Measurements from ENCODE around the gene PIR. TPM values are rescaled to one million over a fixed set of nuclear protein-coding genes. Genes with fewer than 3 reads are reported as not detected.

PIR gene
- total RNA-seq, 1 donor from 2014 or later, result 21.8 TPM

GRCh38 chrX:15475021-15475420 lies 18.1 kb downstream of the PIR start:
- DNase-seq (ENCODE audit: extremely low spot score, unreplicated experiment), result no peak
- Mint-ChIP-seq H3K4me3 (ENCODE audit: unreplicated experiment) (no peak overlapping the region), H3K9me3 (ENCODE audit: unreplicated experiment) (no peaks in the 10 kb centered on the region)

DNA sequence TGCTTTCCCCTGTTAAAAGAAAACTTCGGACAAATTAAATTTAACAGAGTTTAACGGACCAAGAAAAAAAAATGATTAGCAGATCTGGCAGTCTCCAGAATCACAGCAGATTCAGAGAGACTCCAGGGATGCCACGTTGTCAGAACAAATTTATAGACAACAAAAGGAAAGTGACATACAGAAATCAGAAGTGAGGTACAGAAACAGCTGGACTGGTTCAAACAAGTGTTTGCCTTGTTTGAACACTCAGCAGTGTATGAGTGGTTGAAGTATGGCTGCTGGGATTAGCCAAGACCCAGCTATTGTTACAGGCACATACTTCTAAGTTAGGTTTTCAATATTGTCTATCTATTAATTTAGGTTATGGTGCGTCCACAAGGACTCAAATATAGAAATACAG lies 19.1 kb downstream of the PIR start:
- Mint-ChIP-seq H3K4me3 (ENCODE audit: unreplicated experiment) (no peak overlapping the region), H3K4me1 (ENCODE audit: unreplicated experiment) (peaks cover 5% of the 10 kb centered on the region), H3K36me3 (ENCODE audit: unreplicated experiment) (peaks cover 4% of the 10 kb centered on the region), H3K27ac (ENCODE audit: unreplicated experiment) (no peak overlapping the region), H3K9me3 (ENCODE audit: unreplicated experiment) (no peaks in the 10 kb centered on the region), H3K27me3 (ENCODE audit: unreplicated experiment) (no peaks in the 10 kb centered on the region)
- TF ChIP-seq CTCF (IDR thresholded peaks at IDR 0.05), result no peak
- DNase-seq (ENCODE audit: extremely low spot score, unreplicated experiment), result no peak

More at GRCh38 chrX:15475021-15475420, 18.1 kb downstream of the PIR start:
- H3K36me3 Mint-ChIP-seq (ENCODE audit: unreplicated experiment), result peaks cover 4% of the 10 kb centered on the region
- H3K27me3 Mint-ChIP-seq (ENCODE audit: unreplicated experiment), result no peaks in the 10 kb centered on the region
- peaks cover 5% of the 10 kb centered on the region for H3K4me1 Mint-ChIP-seq (ENCODE audit: unreplicated experiment)
- TF ChIP-seq CTCF (IDR thresholded peaks at IDR 0.05), result no peak
- H3K27ac Mint-ChIP-seq (ENCODE audit: unreplicated experiment), result no peak overlapping the region

DNA sequence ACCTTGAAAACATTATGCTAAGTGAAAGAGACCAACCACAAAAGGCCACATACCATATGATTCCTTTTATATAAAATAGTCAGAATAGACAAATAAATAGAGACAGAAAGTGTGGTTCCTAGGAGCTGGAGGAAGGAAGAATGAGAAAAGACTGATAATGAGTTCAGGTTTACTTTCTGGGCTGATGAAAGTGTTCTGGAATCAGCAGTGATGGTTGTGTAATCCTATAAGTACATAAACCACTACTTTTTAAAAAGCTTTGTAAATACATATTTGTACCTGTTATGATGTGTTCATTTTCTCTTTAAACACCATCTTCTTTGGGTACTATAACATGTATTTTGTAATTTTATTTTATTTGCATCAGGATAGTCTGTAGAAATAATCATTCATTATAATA lies 20.6 kb downstream of the PIR start:
- H3K36me3 Mint-ChIP-seq (ENCODE audit: unreplicated experiment), result no peaks in the 10 kb centered on the region
- no peak overlapping the region for H3K27ac Mint-ChIP-seq (ENCODE audit: unreplicated experiment)
- H3K27me3 Mint-ChIP-seq (ENCODE audit: unreplicated experiment), result no peaks in the 10 kb centered on the region
- no peaks in the 10 kb centered on the region for H3K9me3 Mint-ChIP-seq (ENCODE audit: unreplicated experiment)
- no peak for DNase-seq (ENCODE audit: extremely low spot score, unreplicated experiment)
- no peak for TF ChIP-seq CTCF (IDR thresholded peaks at IDR 0.05)
- H3K4me1 Mint-ChIP-seq (ENCODE audit: unreplicated experiment), result peaks cover 5% of the 10 kb centered on the region
- no peak overlapping the region for H3K4me3 Mint-ChIP-seq (ENCODE audit: unreplicated experiment)

GRCh38 chrX:15471028-15471427 lies 22.1 kb downstream of the PIR start:
- Mint-ChIP-seq H3K36me3 (ENCODE audit: unreplicated experiment) (no peaks in the 10 kb centered on the region), H3K27ac (ENCODE audit: unreplicated experiment) (no peak overlapping the region), H3K9me3 (ENCODE audit: unreplicated experiment) (no peaks in the 10 kb centered on the region), H3K4me1 (ENCODE audit: unreplicated experiment) (peaks cover 6% of the 10 kb centered on the region), H3K4me3 (ENCODE audit: unreplicated experiment) (no peak overlapping the region), H3K27me3 (ENCODE audit: unreplicated experiment) (no peaks in the 10 kb centered on the region)
- DNase-seq (ENCODE audit: extremely low spot score, unreplicated experiment), result no peak
- TF ChIP-seq CTCF (IDR thresholded peaks at IDR 0.05), result peak; percentile 91

- H3K4me3 Mint-ChIP-seq (ENCODE audit: unreplicated experiment), result no peak overlapping the region
- H3K27ac Mint-ChIP-seq (ENCODE audit: unreplicated experiment), result no peak overlapping the region
- no peaks in the 10 kb centered on the region for H3K9me3 Mint-ChIP-seq (ENCODE audit: unreplicated experiment)
- H3K27me3 Mint-ChIP-seq (ENCODE audit: unreplicated experiment), result no peaks in the 10 kb centered on the region
- H3K4me1 Mint-ChIP-seq (ENCODE audit: unreplicated experiment), result peaks cover 16% of the 10 kb centered on the region
- H3K36me3 Mint-ChIP-seq (ENCODE audit: unreplicated experiment), result no peaks in the 10 kb centered on the region
- TF ChIP-seq CTCF (IDR thresholded peaks at IDR 0.05), result no peak
- no peak for DNase-seq (ENCODE audit: extremely low spot score, unreplicated experiment)
Observed at GRCh38 chrX:15469613-15470012, 23.5 kb downstream of the PIR start.
